OCI-LY7 (cell line): ENCODE data around the gene IRX2. TPM values are rescaled to one million over a fixed set of nuclear protein-coding genes. Genes with fewer than 3 reads are reported as not detected.

Experiments used
- BruUV-seq: library from RNA; stranded (reverse); fragments of 400-500 nt; replicated peaks from 2 replicates; lab custom pipeline; 2021; lab: Mats Ljungman, UMichigan
- CTCF ChIA-PET: fragments of 300-600 bp; sonication (Branson Sonifier 250); formaldehyde crosslinking; loops from one replicate; lab custom pipeline; 2022; ENCODE audit warnings: antibody characterized with exemption; ENCODE audit not compliant: unreplicated experiment; lab: Charles Lee
- POLR2A ChIA-PET: fragments of 300-600 bp; sonication (Branson Sonifier 250); formaldehyde crosslinking; loops from one replicate; lab custom pipeline; 2022; ENCODE audit warnings: antibody characterized with exemption; lab: Charles Lee
- DNase-seq: peaks from one replicate; pipeline ENCODE4 v3.0.0-alpha.2; 2015; ENCODE audit warnings: low spot score
- H2AFZ ChIP-seq: fragments of 200-600 bp; sonication (generic), shearing (Covaris generic); 2 replicates; pipeline ENCODE4 v1.6.1; 2014; ENCODE audit warnings: mild to moderate bottlenecking, antibody characterized with exemption, low read length, moderate library complexity
- H3K27ac ChIP-seq: fragments of 200-600 bp; sonication (generic); 2 replicates; pipeline ENCODE4 v1.5.1; 2014; ENCODE audit warnings: mixed run types, low read depth, mild to moderate bottlenecking, moderate library complexity, low read length, inconsistent platforms; ENCODE audit not compliant: poor library complexity, severe bottlenecking
- H3K36me3 ChIP-seq: fragments of 200-600 bp; sonication (generic); 2 replicates; pipeline ENCODE4 v1.6.1; 2014; ENCODE audit warnings: mild to moderate bottlenecking, antibody characterized with exemption, low read length, moderate library complexity, mixed read lengths; ENCODE audit not compliant: insufficient read depth
- H3K4me1 ChIP-seq: fragments of 200-600 bp; sonication (generic); 2 replicates; pipeline ENCODE4 v1.5.1; 2014; ENCODE audit warnings: mild to moderate bottlenecking, low read length; ENCODE audit not compliant: insufficient read depth, poor library complexity, severe bottlenecking
- H3K4me2 ChIP-seq: fragments of 200-600 bp; sonication (generic); 2 replicates; pipeline ENCODE4 v1.6.1; 2014; ENCODE audit warnings: mild to moderate bottlenecking, low read length
- H3K4me3 ChIP-seq: fragments of 200-600 bp; sonication (generic); 2 replicates; pipeline ENCODE4 v1.5.1; 2014; ENCODE audit warnings: mild to moderate bottlenecking, low read depth, low read length; ENCODE audit not compliant: poor library complexity, severe bottlenecking
- H3K79me2 ChIP-seq: fragments of 200-600 bp; sonication (generic); 2 replicates; pipeline ENCODE4 v1.6.1; 2016; ENCODE audit warnings: low read depth, mild to moderate bottlenecking, low read length, moderate library complexity, mixed read lengths; ENCODE audit not compliant: insufficient read depth
- H3K9me2 ChIP-seq: fragments of 200-600 bp; sonication (generic); 2 replicates; pipeline ENCODE4 v1.6.1; 2016; ENCODE audit warnings: mild to moderate bottlenecking, low read length, mixed read lengths; ENCODE audit not compliant: insufficient read depth
- H3K9me3 ChIP-seq: fragments of 200-600 bp; sonication (generic); 2 replicates; pipeline ENCODE4 v1.6.1; 2014; ENCODE audit warnings: mild to moderate bottlenecking, mixed run types, low read length, mixed read lengths
- H4K20me1 ChIP-seq: fragments of 200-600 bp; sonication (generic); 2 replicates; pipeline ENCODE4 v1.6.1; 2014; ENCODE audit warnings: mild to moderate bottlenecking, antibody characterized with exemption, low read length, moderate library complexity, mixed read lengths; ENCODE audit not compliant: insufficient read depth
- EZH2phosphoT487 ChIP-seq: fragments of 200-600 bp; sonication (generic); IDR thresholded peaks from 2 replicates; pipeline ENCODE4 v1.6.1; 2018; ENCODE audit warnings: low read depth, borderline replicate concordance, mild to moderate bottlenecking, mixed run types, antibody characterized with exemption, low read length, moderate library complexity, mixed read lengths
- intact Hi-C: fragments of 100-400 bp; cut with micrococcal nuclease; formaldehyde crosslinking; loops from one replicate; pipeline ENCODE4 v1.10.0; 2022; ENCODE audit not compliant: unreplicated experiment
- total RNA-seq, 2 experiments: library from RNA; depleted of rRNA in 1 of 2; stranded (reverse); fragments of >200 nt in 1 of 2; shearing (Covaris generic) in 1 of 2; gene quantifications; 2 replicates each; pipeline ENCODE4 v1.2.3, GENCODE V29; 2014 to 2022
- TF ChIP-seq, protein P1 (sequence below): fragments of 200-600 bp; sonication (generic); conservative IDR thresholded peaks from 2 replicates; pipeline ENCODE4 v1.5.1; 2014; ENCODE audit warnings: mild to moderate bottlenecking, antibody characterized with exemption, low read length, moderate library complexity, mixed read lengths

The IRX2 gene
- total RNA-seq, 2 experiments from 2014 or later = not detected

DNA sequence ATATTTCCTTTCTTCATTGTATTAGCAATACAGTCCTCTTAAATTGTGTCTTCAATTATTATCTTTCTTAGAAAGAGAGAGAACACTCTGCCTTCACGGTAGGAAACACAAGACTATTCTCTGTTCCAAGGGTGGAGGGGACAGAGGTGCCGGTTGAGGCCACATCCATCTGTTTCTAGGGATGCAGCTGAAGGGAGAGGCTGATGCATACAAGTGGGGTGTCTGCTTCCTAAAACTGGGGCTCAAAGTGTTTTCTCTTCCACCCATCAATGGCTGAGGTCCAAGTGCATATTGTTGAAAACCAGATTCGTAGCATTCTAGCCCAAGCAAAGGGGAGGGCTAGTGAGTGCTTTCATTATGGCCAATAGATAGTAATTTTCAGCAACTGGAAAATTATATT is 9.5 kb downstream of the IRX2 start:
- TF ChIP-seq EZH2phosphoT487 = no peak
- TF ChIP-seq, protein P1, sequence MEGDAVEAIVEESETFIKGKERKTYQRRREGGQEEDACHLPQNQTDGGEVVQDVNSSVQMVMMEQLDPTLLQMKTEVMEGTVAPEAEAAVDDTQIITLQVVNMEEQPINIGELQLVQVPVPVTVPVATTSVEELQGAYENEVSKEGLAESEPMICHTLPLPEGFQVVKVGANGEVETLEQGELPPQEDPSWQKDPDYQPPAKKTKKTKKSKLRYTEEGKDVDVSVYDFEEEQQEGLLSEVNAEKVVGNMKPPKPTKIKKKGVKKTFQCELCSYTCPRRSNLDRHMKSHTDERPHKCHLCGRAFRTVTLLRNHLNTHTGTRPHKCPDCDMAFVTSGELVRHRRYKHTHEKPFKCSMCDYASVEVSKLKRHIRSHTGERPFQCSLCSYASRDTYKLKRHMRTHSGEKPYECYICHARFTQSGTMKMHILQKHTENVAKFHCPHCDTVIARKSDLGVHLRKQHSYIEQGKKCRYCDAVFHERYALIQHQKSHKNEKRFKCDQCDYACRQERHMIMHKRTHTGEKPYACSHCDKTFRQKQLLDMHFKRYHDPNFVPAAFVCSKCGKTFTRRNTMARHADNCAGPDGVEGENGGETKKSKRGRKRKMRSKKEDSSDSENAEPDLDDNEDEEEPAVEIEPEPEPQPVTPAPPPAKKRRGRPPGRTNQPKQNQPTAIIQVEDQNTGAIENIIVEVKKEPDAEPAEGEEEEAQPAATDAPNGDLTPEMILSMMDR = no peak
- Histone ChIP-seq H4K20me1 (no peaks in the 10 kb centered on the region), H3K79me2 (no peaks in the 10 kb centered on the region), H3K9me3 (no peaks in the 10 kb centered on the region), H3K9me2 (no peaks in the 10 kb centered on the region), H3K27ac (no peak overlapping the region), H3K36me3 (no peaks in the 10 kb centered on the region), H2AFZ (no peak overlapping the region), H3K4me3 (no peak overlapping the region), H3K4me1 (no peaks in the 10 kb centered on the region), H3K4me2 (no peak overlapping the region)
- intact Hi-C loops = no loop called here
- POLR2A ChIA-PET = no interaction called here
- BruUV-seq = no TSS peak
- DNase-seq = no peak
- CTCF ChIA-PET = no interaction called here

DNA sequence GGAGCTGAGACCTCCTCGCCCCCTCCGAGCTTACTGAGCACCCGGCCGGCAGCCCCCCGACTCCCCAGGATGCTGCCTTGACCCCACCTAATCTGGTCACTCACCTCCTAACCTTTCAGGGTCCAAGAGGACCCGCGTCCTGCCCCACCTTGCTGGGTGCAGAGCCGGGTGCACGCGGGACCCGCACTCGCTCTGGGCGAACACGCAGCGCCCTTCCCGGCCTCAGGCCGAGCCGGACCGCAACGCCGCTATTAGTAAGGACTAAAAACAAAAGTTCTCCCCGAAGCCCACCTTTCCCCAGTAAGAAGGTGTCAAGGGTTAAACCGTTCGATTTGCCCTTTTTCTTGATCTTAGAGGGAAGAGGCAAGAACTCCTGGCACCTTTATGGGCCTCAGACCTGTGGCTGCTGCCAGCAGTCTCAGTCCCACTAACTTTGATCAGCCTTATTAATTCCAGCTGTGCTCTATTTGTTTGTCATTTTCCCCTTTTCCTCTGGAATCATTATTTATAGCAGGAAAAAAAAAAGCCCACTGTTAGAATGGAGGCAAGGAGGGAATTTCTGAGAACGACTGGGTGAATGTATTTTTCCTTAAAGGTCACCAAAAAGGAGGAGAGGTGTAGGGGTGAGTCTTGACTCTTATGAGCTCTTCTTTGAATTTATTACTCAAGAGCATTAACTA is 10.5 kb downstream of the IRX2 start:
- TF ChIP-seq EZH2phosphoT487 = no peak
- TF ChIP-seq, protein P1 = no peak
- no peaks in the 10 kb centered on the region for H3K4me1 ChIP-seq
- no peak overlapping the region for H3K4me2 ChIP-seq
- intact Hi-C loops = no loop called here
- no TSS peak for BruUV-seq
- CTCF ChIA-PET = no interaction called here
- H2AFZ ChIP-seq = no peak overlapping the region
- H3K36me3 ChIP-seq = no peaks in the 10 kb centered on the region
- no peak overlapping the region for H3K4me3 ChIP-seq
- POLR2A ChIA-PET = no interaction called here
- H4K20me1 ChIP-seq = no peaks in the 10 kb centered on the region
- H3K9me3 ChIP-seq = no peaks in the 10 kb centered on the region
- no peaks in the 10 kb centered on the region for H3K79me2 ChIP-seq
- no peaks in the 10 kb centered on the region for H3K9me2 ChIP-seq
- H3K27ac ChIP-seq = no peak overlapping the region
- no peak for DNase-seq

DNA sequence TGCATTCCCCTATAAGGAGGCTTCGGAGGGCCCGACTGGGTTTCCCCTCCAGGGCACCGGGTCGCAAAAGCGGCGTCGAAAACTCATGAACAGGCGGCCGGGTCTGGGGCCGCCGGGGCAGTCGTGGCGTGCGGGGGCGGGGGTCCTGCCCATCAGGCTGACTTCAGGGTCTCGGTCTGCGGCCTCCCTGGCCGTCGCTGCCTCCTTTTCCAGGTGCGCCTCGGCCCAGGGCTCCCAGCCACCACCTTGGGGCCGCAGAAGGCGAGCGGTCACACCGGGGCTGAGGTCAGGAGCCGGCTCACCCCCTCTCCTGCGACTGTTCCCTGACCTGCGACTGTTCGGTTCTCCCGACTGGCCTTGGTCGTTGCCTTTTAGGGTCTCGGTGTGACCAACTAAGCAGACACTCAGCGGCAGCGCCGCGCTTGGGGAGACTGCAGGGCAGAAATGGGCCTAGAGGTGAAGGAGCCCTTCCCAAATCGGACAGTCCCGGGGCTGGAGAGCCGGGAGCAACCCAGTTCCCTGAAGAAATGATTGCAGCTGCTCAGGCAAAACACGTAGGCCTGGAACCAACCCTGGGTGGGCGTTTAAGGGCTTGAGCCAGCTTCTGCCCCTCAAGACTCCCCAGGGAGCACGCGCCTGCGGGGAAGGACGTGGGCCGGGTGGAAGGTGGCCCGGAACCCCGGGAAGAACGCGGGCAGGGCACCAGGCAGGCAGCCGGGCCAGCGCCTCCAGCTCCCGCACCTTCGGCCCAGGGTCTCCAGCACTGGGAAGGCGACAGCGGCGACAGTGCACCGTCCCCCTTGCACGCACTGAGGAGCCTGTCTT is 11.2 kb downstream of the IRX2 start:
- Histone ChIP-seq H3K4me3 (no peak overlapping the region), H4K20me1 (no peaks in the 10 kb centered on the region), H3K9me3 (no peaks in the 10 kb centered on the region), H3K79me2 (no peaks in the 10 kb centered on the region), H3K9me2 (no peaks in the 10 kb centered on the region), H3K4me1 (no peaks in the 10 kb centered on the region), H2AFZ (no peak overlapping the region), H3K4me2 (no peak overlapping the region), H3K36me3 (no peaks in the 10 kb centered on the region), H3K27ac (no peak overlapping the region)
- no peak for DNase-seq
- POLR2A ChIA-PET = no interaction called here
- no TSS peak for BruUV-seq
- CTCF ChIA-PET = no interaction called here
- intact Hi-C loops = no loop called here
- no peak for TF ChIP-seq EZH2phosphoT487
- TF ChIP-seq, protein P1 = no peak
